ENCODE results near the gene POU2F2.

POU2F2 gene

DNA sequence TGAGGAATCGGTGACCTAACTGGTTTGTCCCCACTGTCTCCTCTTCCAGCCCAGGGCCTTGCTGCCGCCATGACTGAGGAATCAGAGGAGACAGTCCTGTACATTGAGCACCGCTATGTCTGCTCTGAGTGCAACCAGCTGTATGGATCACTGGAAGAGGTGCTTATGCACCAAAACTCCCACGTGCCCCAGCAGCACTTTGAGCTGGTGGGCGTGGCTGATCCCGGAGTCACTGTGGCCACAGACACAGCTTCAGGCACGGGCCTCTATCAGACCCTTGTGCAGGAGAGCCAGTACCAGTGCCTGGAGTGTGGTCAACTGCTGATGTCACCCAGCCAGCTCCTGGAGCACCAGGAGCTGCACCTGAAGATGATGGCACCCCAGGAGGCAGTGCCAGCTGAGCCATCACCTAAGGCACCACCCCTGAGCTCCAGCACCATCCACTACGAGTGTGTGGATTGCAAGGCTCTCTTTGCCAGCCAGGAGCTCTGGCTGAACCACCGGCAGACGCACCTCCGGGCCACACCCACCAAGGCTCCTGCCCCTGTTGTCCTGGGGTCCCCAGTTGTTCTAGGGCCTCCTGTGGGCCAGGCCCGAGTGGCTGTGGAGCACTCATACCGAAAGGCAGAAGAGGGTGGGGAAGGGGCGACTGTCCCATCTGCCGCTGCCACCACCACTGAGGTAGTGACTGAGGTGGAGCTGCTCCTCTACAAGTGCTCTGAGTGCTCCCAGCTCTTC lies 53.5 kb downstream of the POU2F2 start:
- no peak overlapping the region for H3K4me3 ChIP-seq (ENCODE audit: control insufficient read depth, low read depth, low read length)
- TF ChIP-seq, protein P1, sequence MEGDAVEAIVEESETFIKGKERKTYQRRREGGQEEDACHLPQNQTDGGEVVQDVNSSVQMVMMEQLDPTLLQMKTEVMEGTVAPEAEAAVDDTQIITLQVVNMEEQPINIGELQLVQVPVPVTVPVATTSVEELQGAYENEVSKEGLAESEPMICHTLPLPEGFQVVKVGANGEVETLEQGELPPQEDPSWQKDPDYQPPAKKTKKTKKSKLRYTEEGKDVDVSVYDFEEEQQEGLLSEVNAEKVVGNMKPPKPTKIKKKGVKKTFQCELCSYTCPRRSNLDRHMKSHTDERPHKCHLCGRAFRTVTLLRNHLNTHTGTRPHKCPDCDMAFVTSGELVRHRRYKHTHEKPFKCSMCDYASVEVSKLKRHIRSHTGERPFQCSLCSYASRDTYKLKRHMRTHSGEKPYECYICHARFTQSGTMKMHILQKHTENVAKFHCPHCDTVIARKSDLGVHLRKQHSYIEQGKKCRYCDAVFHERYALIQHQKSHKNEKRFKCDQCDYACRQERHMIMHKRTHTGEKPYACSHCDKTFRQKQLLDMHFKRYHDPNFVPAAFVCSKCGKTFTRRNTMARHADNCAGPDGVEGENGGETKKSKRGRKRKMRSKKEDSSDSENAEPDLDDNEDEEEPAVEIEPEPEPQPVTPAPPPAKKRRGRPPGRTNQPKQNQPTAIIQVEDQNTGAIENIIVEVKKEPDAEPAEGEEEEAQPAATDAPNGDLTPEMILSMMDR (conservative IDR thresholded peaks at IDR 0.05; ENCODE audit: control insufficient read depth, insufficient read depth, low read depth, low read length) = no peak
- no peak for DNase-seq (ENCODE audit: low read depth)

DNA sequence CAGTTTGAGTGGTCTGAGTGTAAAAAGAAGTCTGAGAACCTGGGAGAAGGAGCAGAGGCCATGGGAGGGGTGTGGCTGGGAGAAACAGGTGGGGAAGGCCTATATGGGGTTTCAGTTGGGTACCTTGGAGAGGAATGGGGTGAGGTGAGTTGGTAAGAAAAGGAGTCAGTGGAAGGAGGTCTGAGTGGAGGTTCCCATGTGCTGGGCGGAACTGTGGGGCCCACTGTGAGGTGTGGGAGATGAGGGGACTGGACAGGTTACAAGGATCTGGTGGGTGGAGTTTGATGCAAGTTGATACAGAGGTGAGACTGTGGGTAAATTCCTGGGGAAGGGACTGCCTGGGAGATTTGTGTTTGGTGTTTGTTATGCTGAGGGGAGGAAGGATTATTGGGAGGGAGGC lies 54.2 kb downstream of the POU2F2 start:
- H3K4me3 ChIP-seq (ENCODE audit: control insufficient read depth, low read depth, low read length) = no peak overlapping the region
- TF ChIP-seq, protein P1 (conservative IDR thresholded peaks at IDR 0.05; ENCODE audit: control insufficient read depth, insufficient read depth, low read depth, low read length) = no peak
- DNase-seq (ENCODE audit: low read depth) = no peak

DNA sequence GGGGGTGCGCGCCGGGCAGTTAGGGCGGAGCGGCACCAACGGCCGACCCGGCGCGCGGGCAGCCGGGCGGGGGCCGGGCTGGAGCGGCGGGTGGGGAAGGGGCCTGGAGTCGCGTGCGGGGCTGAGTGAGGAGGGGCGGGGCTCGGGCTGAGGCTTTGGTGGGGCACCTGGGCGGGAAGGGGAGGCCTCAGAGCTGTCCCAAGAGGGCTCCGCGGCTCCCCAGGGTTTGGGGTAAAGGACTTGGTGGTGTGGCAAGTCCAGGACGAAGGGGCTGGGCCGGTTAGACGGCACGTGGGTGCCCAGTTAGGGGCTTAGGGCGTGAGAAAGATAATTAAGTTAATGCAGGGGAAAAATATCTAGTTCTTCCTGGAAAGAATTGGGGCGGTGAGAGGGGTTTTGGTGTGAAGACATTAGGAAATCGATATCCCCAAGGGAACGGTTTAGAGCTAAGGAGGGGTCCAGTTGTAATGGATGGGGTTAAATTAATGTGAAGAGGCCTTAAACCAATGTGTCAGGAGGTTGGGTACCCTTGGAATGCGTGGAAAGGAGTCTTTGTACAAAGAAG lies 55.8 kb downstream of the POU2F2 start:
- peak overlapping the region; percentile 76 for H3K4me3 ChIP-seq (ENCODE audit: control insufficient read depth, low read depth, low read length)
- TF ChIP-seq, protein P1 (conservative IDR thresholded peaks at IDR 0.05; ENCODE audit: control insufficient read depth, insufficient read depth, low read depth, low read length) = no peak
- DNase-seq (ENCODE audit: low read depth) = no peak

DNA sequence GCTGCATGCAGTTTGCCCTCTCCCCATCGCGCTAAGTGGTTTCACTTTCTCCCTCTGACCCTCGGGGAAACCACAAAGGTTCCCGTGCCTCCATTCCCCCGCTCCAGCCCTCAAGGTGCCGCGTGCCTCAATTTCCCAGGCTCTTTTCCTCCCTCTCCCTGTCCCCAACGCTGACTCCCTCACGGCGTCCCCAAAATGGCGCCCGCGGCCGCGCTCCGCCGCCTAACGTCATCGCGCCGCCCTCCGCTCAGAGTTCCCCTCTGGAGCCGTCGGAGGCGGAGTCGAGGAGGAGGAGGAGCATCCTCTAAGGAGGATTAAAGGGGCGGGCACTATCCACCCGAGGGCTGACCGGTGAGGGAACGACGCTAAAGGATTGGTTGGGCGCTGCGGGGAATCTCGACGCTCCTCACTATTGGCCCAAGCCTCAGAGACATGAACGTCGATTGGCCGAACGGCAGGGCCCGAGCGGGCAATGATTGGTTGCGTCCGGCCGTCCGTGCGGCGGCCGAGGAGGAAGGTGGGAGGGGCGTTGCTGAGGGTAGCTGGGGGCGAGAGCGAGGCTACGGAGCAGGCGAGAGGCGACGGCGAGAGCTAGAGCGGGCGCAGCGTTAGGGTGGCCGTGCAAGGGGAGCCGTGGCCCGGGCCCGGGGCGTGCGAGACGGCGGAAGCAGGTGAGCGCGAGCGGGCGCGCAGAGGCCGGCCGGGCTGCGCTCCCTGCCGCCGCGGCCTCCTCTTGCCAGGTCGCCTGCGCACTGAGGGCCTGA lies 56.4 kb downstream of the POU2F2 start, which contains the start of gene ZNF574:
TSS of gene ZNF574 (plus strand) at position 551 of the 764 bp plus-strand sequence. CDS start 2,441 bp downstream, outside the sequence.
- H3K4me3 ChIP-seq (ENCODE audit: control insufficient read depth, low read depth, low read length) = peak within 1 kb of the TSS; percentile 90
- peak; percentile 99 for DNase-seq (ENCODE audit: low read depth)
- TF ChIP-seq, protein P1 (conservative IDR thresholded peaks at IDR 0.05; ENCODE audit: control insufficient read depth, insufficient read depth, low read depth, low read length) = no peak

DNA sequence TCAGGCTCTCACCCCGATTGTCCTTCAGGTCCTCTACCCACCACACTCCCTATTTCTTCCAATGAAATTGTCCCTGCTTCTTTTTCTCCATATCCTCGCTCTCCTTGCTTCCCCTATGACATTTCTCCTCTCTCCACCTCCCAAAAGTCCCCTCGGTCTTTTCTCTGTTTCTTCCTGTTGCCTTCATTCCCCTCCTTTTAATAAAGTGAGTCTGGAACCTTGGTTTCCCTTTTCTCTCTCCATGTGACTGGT lies 57.0 kb downstream of the POU2F2 start:
- no peak for DNase-seq (ENCODE audit: low read depth)
- TF ChIP-seq, protein P1 (conservative IDR thresholded peaks at IDR 0.05; ENCODE audit: control insufficient read depth, insufficient read depth, low read depth, low read length) = no peak
- peak overlapping the region; percentile 90 for H3K4me3 ChIP-seq (ENCODE audit: control insufficient read depth, low read depth, low read length)

DNA sequence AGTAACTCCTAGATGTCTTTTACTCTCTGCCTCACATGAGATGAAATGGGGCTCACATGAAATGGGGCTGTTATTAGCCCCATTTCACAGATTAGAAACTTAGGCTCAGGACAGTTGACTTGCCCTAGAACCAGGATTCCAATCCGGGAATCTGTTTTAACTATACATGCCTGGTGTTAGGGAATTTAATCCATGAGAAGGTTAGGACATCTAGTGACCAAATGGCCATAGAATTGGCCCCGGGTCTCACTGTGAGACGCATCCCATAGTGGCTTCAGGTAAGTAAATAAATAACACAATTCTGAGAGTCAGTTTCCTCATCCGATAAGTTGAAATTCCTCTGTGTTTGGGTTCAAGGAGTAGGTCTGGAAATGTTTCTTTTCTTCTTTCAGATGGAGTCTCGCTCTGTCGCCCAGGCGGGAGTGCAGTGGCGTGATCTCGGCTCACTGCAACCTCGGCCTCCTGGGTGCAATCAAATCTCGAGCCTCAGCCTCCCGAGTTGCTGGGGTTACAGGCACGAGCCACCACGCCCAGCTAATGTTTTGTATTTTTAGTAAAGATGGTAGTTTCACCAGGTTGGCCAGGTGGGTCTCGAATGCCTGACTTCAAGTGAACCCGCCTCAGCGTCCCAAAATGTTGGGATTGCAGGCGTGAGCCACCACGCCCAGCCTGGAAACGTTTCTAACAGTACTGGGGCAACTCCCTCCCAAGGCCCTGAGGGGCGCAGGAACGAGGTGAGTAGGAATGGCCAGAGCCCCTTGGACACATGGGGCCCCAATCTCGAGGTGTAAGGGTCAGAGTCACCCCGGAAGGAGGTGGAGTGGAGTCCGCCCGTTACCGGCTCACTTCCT lies 57.5 kb downstream of the POU2F2 start:
- TF ChIP-seq, protein P1 (conservative IDR thresholded peaks at IDR 0.05; ENCODE audit: control insufficient read depth, insufficient read depth, low read depth, low read length) = no peak
- H3K4me3 ChIP-seq (ENCODE audit: control insufficient read depth, low read depth, low read length) = peak overlapping the region; percentile 90
- DNase-seq (ENCODE audit: low read depth) = peak; percentile 28

Measured in fibroblast of mammary gland (primary cell).